Psoas muscle (tissue), 8 donors: ENCODE results near the gene PREP. TPM values are rescaled to one million over a fixed set of nuclear protein-coding genes. Genes with fewer than 3 reads are reported as not detected.

Experiments used
- ATAC-seq, 4 donors: fragments of 200-7000 bp; cut with Tn5 transposase; one replicate each; pipeline ENCODE4 v1.9.1; 2020; ENCODE audit warnings: moderate library complexity in 3 of 4, mild to moderate bottlenecking in 2 of 4
- DNase-seq, 2 donors: peaks; one replicate each; pipeline ENCODE4 v3.0.0-alpha.2; 2020
- H3K27ac ChIP-seq: fragments of 200-600 bp; one replicate; pipeline ENCODE4 v1.8.0; 2022
- H3K27me3 ChIP-seq, 3 donors: fragments of 200-600 bp in 1 of 3; one replicate each; pipeline versions ENCODE4 v1.6.1 to v1.8.0; 2013 to 2022; ENCODE audit warnings: low read length in 2 of 3, mild to moderate bottlenecking in 2 of 3, moderate library complexity in 1 of 3; ENCODE audit not compliant: insufficient read depth in 3 of 3
- H3K36me3 ChIP-seq, 2 donors: fragments of 200-600 bp in 1 of 2; one replicate each; pipeline versions ENCODE4 v1.6.1 to v1.8.0; 2013 to 2022; ENCODE audit warnings: low read depth in 1 of 2, mild to moderate bottlenecking in 1 of 2, moderate library complexity in 1 of 2; ENCODE audit not compliant: insufficient read depth in 1 of 2
- H3K4me1 ChIP-seq: fragments of 200-600 bp; one replicate; pipeline ENCODE4 v1.8.0; 2022
- H3K4me3 ChIP-seq: fragments of 200-600 bp; one replicate; pipeline ENCODE4 v1.8.0; 2022; ENCODE audit warnings: mild to moderate bottlenecking
- H3K9me3 ChIP-seq: fragments of 200-600 bp; one replicate; pipeline ENCODE4 v1.8.0; 2022
- WGBS, 3 donors: extraction: QIAGEN DNeasy Blood & Tissue Kit; methylation state at CpG; one replicate each; pipeline versions ENCODE4 v1.1.6 to v1.1.7; 2013; 5-methylcytosine and 5-hydroxymethylcytosine counted together
- intact Hi-C, 2 donors: fragments of 100-400 bp; cut with DNase I; formaldehyde crosslinking; loops; one replicate each; pipeline versions ENCODE4 v1.11.0 to v1.14.2; 2022
- polyA plus RNA-seq, 3 donors: library from polyadenylated mRNA; stranded (reverse); fragments of 200-250 nt; gene quantifications; one replicate each; pipeline ENCODE4 v1.2.3, GENCODE V29; 2013
- total RNA-seq, 4 donors: library from RNA; stranded (reverse); fragmentation: NEBNext Ultra II Directional in 2 of 4; extraction: Animal tissue kit (Norgen Biotek cat#: 25700) in 2 of 4; gene quantifications; one replicate each; pipeline versions ENCODE4 v1.2.1 to v1.2.4, GENCODE V29; 2021 to 2023
- TF ChIP-seq, protein P1 (sequence below): fragments of 200-600 bp; IDR thresholded peaks from one replicate; pipeline ENCODE4 v1.8.0; 2022; ENCODE audit warnings: antibody characterized with exemption
- donor health status: healthy with polysubstance abuse.
- donor health status: DM: no; HTN: no; CAD: no; lungs with moderate emphysema.
- donor health status: Bipolar disorder and iron deficiency.
- donor health status: healthy.
- donor health status: DM: yes; HTN: yes; CAD: no.
- donor health status: DM: no; HTN: no; CAD: no.
- donor health status: DM: no; HTN: no; CAD: no.
- donor health status: DM: yes; HTN: yes; CAD: no.

PREP gene
- total and polyA plus RNA-seq, 7 donors, result 31.4 to 67.0 (median 50.1) TPM

- no peak overlapping the region for H3K27ac ChIP-seq
- peaks cover 4% of the 10 kb centered on the region for H3K9me3 ChIP-seq
- H3K4me3 ChIP-seq, result no peak overlapping the region
- peaks cover 8 to 87% of the 10 kb centered on the region in 2 donors for H3K36me3 ChIP-seq
- peak in 1 of 4 donors; percentile 44 for ATAC-seq
- WGBS, 3 donors, result 67 to 81% (median 79%) methylated on average over 3 of the region's 3 CpGs
- TF ChIP-seq, protein P1, sequence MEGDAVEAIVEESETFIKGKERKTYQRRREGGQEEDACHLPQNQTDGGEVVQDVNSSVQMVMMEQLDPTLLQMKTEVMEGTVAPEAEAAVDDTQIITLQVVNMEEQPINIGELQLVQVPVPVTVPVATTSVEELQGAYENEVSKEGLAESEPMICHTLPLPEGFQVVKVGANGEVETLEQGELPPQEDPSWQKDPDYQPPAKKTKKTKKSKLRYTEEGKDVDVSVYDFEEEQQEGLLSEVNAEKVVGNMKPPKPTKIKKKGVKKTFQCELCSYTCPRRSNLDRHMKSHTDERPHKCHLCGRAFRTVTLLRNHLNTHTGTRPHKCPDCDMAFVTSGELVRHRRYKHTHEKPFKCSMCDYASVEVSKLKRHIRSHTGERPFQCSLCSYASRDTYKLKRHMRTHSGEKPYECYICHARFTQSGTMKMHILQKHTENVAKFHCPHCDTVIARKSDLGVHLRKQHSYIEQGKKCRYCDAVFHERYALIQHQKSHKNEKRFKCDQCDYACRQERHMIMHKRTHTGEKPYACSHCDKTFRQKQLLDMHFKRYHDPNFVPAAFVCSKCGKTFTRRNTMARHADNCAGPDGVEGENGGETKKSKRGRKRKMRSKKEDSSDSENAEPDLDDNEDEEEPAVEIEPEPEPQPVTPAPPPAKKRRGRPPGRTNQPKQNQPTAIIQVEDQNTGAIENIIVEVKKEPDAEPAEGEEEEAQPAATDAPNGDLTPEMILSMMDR, result no peak
- intact Hi-C loops, result no loop called here
- H3K4me1 ChIP-seq, result peaks cover 7% of the 10 kb centered on the region
- no peak for DNase-seq
- no peaks in the 10 kb centered on the region for H3K27me3 ChIP-seq
Measured at GRCh38 chr6:105372849-105373182, 30.1 kb downstream of the PREP start.

DNA sequence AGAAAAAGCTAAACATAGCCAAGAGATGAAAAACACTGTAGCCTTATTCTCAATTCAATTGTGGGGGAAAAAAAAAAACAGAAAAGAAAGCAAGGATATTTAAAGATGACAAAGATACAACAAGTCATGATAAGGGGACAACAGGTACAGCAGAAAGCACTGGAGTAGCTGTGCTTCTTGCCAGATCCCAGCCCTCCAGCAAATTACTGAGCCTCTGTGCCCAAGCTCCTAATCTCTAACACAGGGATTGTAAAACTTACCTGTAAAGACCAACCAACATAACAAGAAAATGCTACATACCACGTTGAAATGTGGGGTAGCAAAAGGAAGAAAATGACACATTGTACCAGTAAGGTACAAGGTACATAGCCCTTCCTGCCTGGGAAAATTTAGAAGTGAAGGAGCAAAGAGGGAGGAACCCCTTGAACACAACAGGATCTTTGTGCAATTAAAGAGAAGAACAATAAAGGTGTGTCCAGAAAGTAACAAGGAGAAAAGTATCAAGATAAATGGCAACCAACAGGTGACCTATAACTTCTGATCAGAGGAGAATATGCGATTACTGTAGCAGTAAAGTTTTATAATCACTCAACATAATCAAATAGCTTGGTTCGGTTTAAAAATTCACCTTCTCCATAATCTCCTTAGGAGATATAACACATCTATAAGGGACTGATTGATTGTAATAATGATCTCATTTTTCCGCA lies 30.6 kb downstream of the PREP start:
- WGBS, 3 donors, result 90 to 93% (median 92%) methylated on average over 4 of the region's 4 CpGs
- TF ChIP-seq, protein P1, result no peak

DNA sequence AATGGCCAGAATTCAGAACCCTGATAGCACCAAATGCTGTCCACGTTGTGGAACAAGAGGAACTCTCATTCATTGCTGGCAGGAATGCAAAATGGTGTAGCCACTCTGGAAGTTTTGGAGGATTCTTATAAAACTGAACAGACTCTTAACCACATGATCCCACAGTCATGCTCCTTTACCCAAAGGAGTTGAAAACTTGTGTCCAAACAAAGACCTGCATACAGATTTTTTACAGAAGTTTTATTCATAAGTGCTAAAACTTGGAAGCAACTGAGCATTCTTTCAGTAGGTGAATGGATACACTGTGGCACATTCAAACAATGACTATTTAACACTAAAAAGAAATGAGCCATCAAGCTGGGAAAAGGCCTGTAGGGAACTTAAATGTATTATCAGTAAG lies 32.5 kb downstream of the PREP start:
- no peak for DNase-seq
- WGBS, 3 donors, result 43 to 68% (median 54%) methylated on average over 1 of the region's 1 CpG
- no peak overlapping the region for H3K27ac ChIP-seq
- H3K27me3 ChIP-seq, result no peaks in the 10 kb centered on the region
- ATAC-seq, result no peak
- TF ChIP-seq, protein P1, result no peak
- H3K9me3 ChIP-seq, result peaks cover 4% of the 10 kb centered on the region
- no peak overlapping the region for H3K4me3 ChIP-seq
- no peaks in the 10 kb centered on the region for H3K4me1 ChIP-seq
- intact Hi-C loops, result no loop called here
- peaks cover 6 to 94% of the 10 kb centered on the region in 2 donors for H3K36me3 ChIP-seq

More for the DNA sequence above, 30.6 kb downstream of the PREP start:
- Histone ChIP-seq H3K27me3 (no peaks in the 10 kb centered on the region), H3K27ac (no peak overlapping the region), H3K4me3 (no peak overlapping the region), H3K4me1 (peaks cover 7% of the 10 kb centered on the region), H3K9me3 (peaks cover 4% of the 10 kb centered on the region), H3K36me3 (peaks cover 8 to 92% of the 10 kb centered on the region in 2 donors)
- DNase-seq, result no peak
- intact Hi-C loops, result no loop called here
- no peak for ATAC-seq

DNA sequence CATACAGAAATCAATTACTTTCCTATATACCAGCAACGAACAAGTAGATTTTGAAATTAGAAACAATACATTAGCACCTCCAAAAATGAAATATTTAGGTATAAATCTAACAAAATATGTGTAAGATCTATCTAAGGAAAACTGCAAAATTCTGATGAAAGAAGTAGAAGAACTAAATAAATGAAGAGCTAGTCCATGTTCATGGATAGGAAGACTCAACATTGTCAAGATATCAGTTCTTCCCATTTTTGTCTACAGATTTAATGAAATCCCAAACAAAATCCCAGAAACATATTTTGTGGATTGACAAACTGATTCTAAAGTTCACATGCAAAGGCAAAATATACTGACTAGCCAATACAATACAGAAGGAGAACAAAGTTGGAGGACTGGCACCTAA lies 33.7 kb downstream of the PREP start:
- no peaks in the 10 kb centered on the region for H3K27me3 ChIP-seq
- ATAC-seq, result no peak
- 97 to 100% (median 98%) methylated on average over 1 of the region's 1 CpG for WGBS, 3 donors
- peaks cover 3 to 86% of the 10 kb centered on the region in 2 donors for H3K36me3 ChIP-seq
- DNase-seq, result no peak
- H3K9me3 ChIP-seq, result peaks cover 4% of the 10 kb centered on the region
- intact Hi-C loops, result no loop called here
- H3K27ac ChIP-seq, result no peak overlapping the region
- TF ChIP-seq, protein P1, result no peak
- peaks cover 5% of the 10 kb centered on the region for H3K4me1 ChIP-seq
- H3K4me3 ChIP-seq, result no peak overlapping the region

DNA sequence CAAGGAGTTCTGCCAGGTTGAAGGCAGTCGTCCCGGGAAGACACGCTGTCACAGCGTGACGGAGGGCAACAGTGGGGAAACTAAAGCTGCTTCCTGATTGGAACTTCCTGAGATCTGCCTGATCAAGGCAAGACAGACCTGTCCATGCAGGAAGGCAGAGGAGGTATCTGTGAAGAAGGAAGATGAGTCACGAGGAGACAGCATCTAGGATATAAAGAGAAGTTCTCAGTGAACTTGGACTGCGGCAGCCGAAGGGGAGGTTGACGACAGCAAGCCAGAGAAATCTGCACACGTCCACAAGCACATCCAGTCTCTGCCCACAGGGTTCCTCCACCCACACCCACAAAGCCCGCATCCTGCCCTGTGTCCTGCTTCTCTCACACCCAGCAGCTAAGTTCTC lies 38.6 kb downstream of the PREP start:
- intact Hi-C loops, result loop anchor here (5.0 kb wide), 3 partner anchors 42 to 227 kb away; a partner anchor contains a TSS
- Histone ChIP-seq H3K9me3 (peaks cover 1% of the 10 kb centered on the region), H3K4me1 (peaks cover 28% of the 10 kb centered on the region), H3K27me3 (no peaks in the 10 kb centered on the region), H3K36me3 (peaks cover 3 to 48% of the 10 kb centered on the region in 2 donors), H3K27ac (peak overlapping the region; percentile 72), H3K4me3 (no peak overlapping the region)
- WGBS, 3 donors, result 18 to 58% (median 41%) methylated on average over 11 of the region's 11 CpGs
- DNase-seq, result no peak
- TF ChIP-seq, protein P1, result no peak
- peak in 3 of 4 donors; percentile 42 to 72 (median 70) for ATAC-seq
